ENCODE results near the gene FAM53C. TPM values are rescaled to one million over a fixed set of nuclear protein-coding genes. Genes with fewer than 3 reads are reported as not detected.
"Not testable (repeated sequence)": the region's sequence is repeated elsewhere in the genome, so short reads cannot be mapped to it uniquely, and the experiment has no call there.

FAM53C gene
- 30.4 and 37.5 TPM in 2 replicates for total RNA-seq (2014; rRNA removed; shearing (Covaris generic))

GRCh38 chr5:138337685-138338410, at the start of gene FAM53C:
Gene FAM53C (plus strand): TSS chr5:138338266. CDS start chr5:138341336, 3,070 bp downstream.
- DNase-seq (ENCODE audit: low spot score): peak; percentile 96

GRCh38 chr5:138289296-138289695, 48.8 kb upstream of the FAM53C start:
- no peak for DNase-seq (ENCODE audit: low spot score)

GRCh38 chr5:138303372-138303771, 34.7 kb upstream of the FAM53C start:
- no peak for DNase-seq (ENCODE audit: low spot score)

- DNase-seq (ENCODE audit: low spot score): peak; percentile 12
Measured at GRCh38 chr5:138305797-138306196, 32.3 kb upstream of the FAM53C start.

GRCh38 chr5:138315751-138316278, 22.3 kb upstream of the FAM53C start:
- no peak for DNase-seq (ENCODE audit: low spot score)

- no peak for DNase-seq (ENCODE audit: low spot score)
Measured at GRCh38 chr5:138316355-138316754, 21.7 kb upstream of the FAM53C start.

GRCh38 chr5:138318211-138318610, 19.9 kb upstream of the FAM53C start:
- not testable (repeated sequence) for DNase-seq (ENCODE audit: low spot score)

- DNase-seq (ENCODE audit: low spot score): peak; percentile 43
Measured at GRCh38 chr5:138330813-138331448, 7.1 kb upstream of the FAM53C start.

- DNase-seq (ENCODE audit: low spot score): peak; percentile 98
Measured at GRCh38 chr5:138331449-138332368, 6.4 kb upstream of the FAM53C start, which contains the start of gene CDC25C. Gene CDC25C (minus strand): TSS chr5:138331804. CDS start chr5:138331180, 624 bp downstream.

GRCh38 chr5:138334867-138335447, 3.1 kb upstream of the FAM53C start:
- no peak for DNase-seq (ENCODE audit: low spot score)

GRCh38 chr5:138336952-138337684, 948 bp upstream of the FAM53C start:
- DNase-seq (ENCODE audit: low spot score): no peak

GRCh38 chr5:138338411-138339090, 485 bp downstream of the FAM53C start:
- DNase-seq (ENCODE audit: low spot score): no peak

GRCh38 chr5:138339091-138339456, 1.0 kb downstream of the FAM53C start:
- no peak for DNase-seq (ENCODE audit: low spot score)

GRCh38 chr5:138339464-138339863, 1.4 kb downstream of the FAM53C start:
- no peak for DNase-seq (ENCODE audit: low spot score)

- DNase-seq (ENCODE audit: low spot score): no peak
Measured at GRCh38 chr5:138340008-138340407, 1.9 kb downstream of the FAM53C start.

- no peak for DNase-seq (ENCODE audit: low spot score)
Measured at GRCh38 chr5:138344887-138345622, 7.0 kb downstream of the FAM53C start.

GRCh38 chr5:138346889-138347288, 8.8 kb downstream of the FAM53C start:
- DNase-seq (ENCODE audit: low spot score): no peak

GRCh38 chr5:138349852-138350562, 11.9 kb downstream of the FAM53C start:
- no peak for DNase-seq (ENCODE audit: low spot score)

GRCh38 chr5:138350563-138350890, 12.5 kb downstream of the FAM53C start:
- no peak for DNase-seq (ENCODE audit: low spot score)
